Neural cell (in vitro differentiated cells): ENCODE measurements around the gene OSGEP.

Experiments
- CTCF ChIP-seq: fragments of 450-650 bp; IDR thresholded peaks from 2 replicates; pipeline ENCODE4 v1.5.1; 2014; ENCODE audit warnings: antibody characterized with exemption, mild to moderate bottlenecking, moderate library complexity; ENCODE audit not compliant: poor library complexity, severe bottlenecking
- POLR2AphosphoS5 ChIP-seq: IDR thresholded peaks from 2 replicates; pipeline ENCODE4 v1.6.1; 2012

GRCh38 chr14:20468764-20469241 lies 14.2 kb upstream of the OSGEP start:
- TF ChIP-seq POLR2AphosphoS5 = no peak
- TF ChIP-seq CTCF = no peak
